Measurements from ENCODE around the gene CNTNAP1.

GRCh38 chr17:42709561-42709960 lies 27.2 kb downstream of the CNTNAP1 start:
- TF ChIP-seq EZH2 (IDR thresholded peaks at IDR 0.05): no peak
- no peak for TF ChIP-seq CTCF (IDR thresholded peaks at IDR 0.05)
- TF ChIP-seq EZH2phosphoT487 (IDR thresholded peaks at IDR 0.05): no peak
